HG02852 (cell line): ENCODE data around the gene SGSM1.

Source experiments
- ATAC-seq: cut with Tn5 transposase; IDR thresholded peaks from one replicate; pipeline ENCODE4 v1.9.1; 2021; ENCODE audit warnings: mild to moderate bottlenecking, moderate library complexity; ENCODE audit not compliant: unreplicated experiment

Gene SGSM1

GRCh38 chr22:24973872-24974271 lies 167.9 kb downstream of the SGSM1 start:
- ATAC-seq, result no peak

DNA sequence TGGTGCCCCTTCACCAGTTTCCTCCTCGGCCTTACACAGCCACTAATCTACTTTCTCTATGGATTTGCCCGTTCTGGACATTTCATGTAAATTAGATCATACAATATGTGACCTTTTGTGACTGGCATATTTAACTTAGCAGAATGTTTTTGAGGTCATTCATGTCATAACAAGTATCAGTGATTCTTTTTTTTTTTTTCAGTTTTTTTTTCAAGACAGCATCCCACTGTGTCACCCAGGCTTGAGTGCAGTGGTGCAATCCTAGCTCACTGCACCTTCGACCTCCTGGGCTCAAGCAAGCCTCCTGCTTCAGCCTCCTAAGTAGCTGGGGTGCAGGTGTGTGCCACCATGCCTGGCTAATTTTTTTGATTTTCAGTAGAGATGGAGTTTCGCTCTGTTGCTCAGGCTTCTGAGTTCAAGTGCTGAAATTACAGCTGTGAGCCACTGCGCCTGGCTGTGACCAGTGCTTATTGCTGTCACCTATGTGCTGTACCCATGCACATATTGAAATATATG lies 169.2 kb downstream of the SGSM1 start:
- no peak for ATAC-seq

- no peak for ATAC-seq
These were observed 169.9 kb downstream of the SGSM1 start for GRCh38 chr22:24975813-24976341.

- no peak for ATAC-seq
These were observed 170.6 kb downstream of the SGSM1 start for GRCh38 chr22:24976442-24977218.
